ENCODE results near the gene ID4.

- TF ChIP-seq CTCF (IDR thresholded peaks at IDR 0.05) (no peak), POLR2A (IDR thresholded peaks at IDR 0.05) (no peak)
These were observed 33.2 kb downstream of the ID4 start for GRCh38 chr6:19870322-19870721.

Data from vagina (tissue), 2 donors.